Breast epithelium (tissue), 4 donors: ENCODE results near the gene PLAC1. TPM values are rescaled to one million over a fixed set of nuclear protein-coding genes. Genes with fewer than 3 reads are reported as not detected.
A peak's percentile ranks its signal among the peaks of the same experiment; 100 is the strongest.

Experiments used
- DNase-seq, 2 donors: peaks; one replicate each; pipeline ENCODE4 v3.0.0-alpha.2; 2019; ENCODE audit warnings: low spot score in 2 of 2
- H3K27ac ChIP-seq, 2 donors: fragments of 200-600 bp; sonication (generic) in 1 of 2; one replicate each; pipeline ENCODE4 v1.5.1; 2016 to 2019; ENCODE audit warnings: mild to moderate bottlenecking in 1 of 2
- H3K27me3 ChIP-seq, 2 donors: fragments of 200-600 bp; sonication (generic) in 1 of 2; one replicate each; pipeline versions ENCODE4 v1.5.1 to v1.6.0; 2017 to 2019; ENCODE audit warnings: control low read depth in 1 of 2, mild to moderate bottlenecking in 1 of 2
- H3K36me3 ChIP-seq: fragments of 200-600 bp; one replicate; pipeline ENCODE4 v1.5.1; 2019
- H3K4me1 ChIP-seq, 2 donors: fragments of 200-600 bp; sonication (generic); one replicate each; pipeline ENCODE4 v1.5.1; 2016 to 2019; ENCODE audit warnings: control low read depth in 1 of 2
- H3K4me3 ChIP-seq, 3 donors: fragments of 200-600 bp; sonication (generic); 1 replicate in 2 of 3; 2 replicates in 1 of 3; pipeline ENCODE4 v1.5.1; 2016 to 2019; ENCODE audit warnings: mild to moderate bottlenecking in 3 of 3, moderate library complexity in 2 of 3
- H3K9me3 ChIP-seq, 2 donors: fragments of 200-600 bp; sonication (generic) in 1 of 2; one replicate each; pipeline ENCODE4 v1.5.1; 2016 to 2019; ENCODE audit warnings: control low read depth in 1 of 2
- CTCF ChIP-seq, 3 donors: fragments of 450-650 bp; IDR thresholded peaks; one replicate each; pipeline ENCODE4 v1.5.1; 2016 to 2017; ENCODE audit warnings: antibody characterized with exemption in 3 of 3, mild to moderate bottlenecking in 3 of 3, moderate library complexity in 3 of 3
- POLR2A ChIP-seq: fragments of 450-650 bp; IDR thresholded peaks from one replicate; pipeline ENCODE4 v1.6.1; 2016; ENCODE audit warnings: antibody characterized with exemption, mild to moderate bottlenecking, moderate library complexity
- POLR2AphosphoS5 ChIP-seq, 3 donors: sonication (generic); formaldehyde crosslinking; IDR thresholded peaks; one replicate each; pipeline ENCODE4 v1.6.1; 2017; ENCODE audit warnings: antibody characterized with exemption in 3 of 3
- intact Hi-C: fragments of 100-400 bp; cut with DNase I; formaldehyde crosslinking; loops from one replicate; pipeline ENCODE4 v1.15.1; 2023; ENCODE audit warnings: low total_unique reads
- total RNA-seq, 3 donors: library from RNA; depleted of rRNA; stranded (reverse); fragments of >200 nt; gene quantifications; one replicate each; pipeline ENCODE4 v1.1.0, GENCODE V29; 2016

Gene PLAC1
- total RNA-seq, 3 donors from 2014 or later = not detected

DNA sequence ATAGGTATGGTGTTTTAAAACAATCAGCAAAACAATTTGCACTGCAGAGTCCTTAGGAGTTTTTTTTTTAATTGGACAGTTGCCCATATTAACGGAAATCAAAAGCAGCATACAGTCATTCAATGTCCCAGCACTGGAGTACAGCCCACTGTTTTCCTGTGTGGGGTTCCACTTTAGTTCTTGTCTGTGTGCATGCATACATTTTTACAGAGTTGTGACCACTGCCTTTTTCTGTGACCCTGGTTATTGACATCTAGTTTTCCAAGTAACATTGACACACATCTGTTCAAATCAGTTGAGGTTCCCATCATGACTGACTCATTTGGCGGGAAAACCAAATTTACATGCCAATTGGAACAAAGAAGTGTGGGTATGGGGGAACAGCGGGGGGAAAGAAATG lies 115.0 kb downstream of the PLAC1 start:
- no peaks in the 10 kb centered on the region for H3K9me3 ChIP-seq
- no peak overlapping the region for H3K4me3 ChIP-seq
- DNase-seq = no peak
- no peak for TF ChIP-seq POLR2AphosphoS5 (IDR thresholded peaks at IDR 0.05)
- no peak for TF ChIP-seq POLR2A
- TF ChIP-seq CTCF (IDR thresholded peaks at IDR 0.05) = no peak
- no peaks in the 10 kb centered on the region for H3K36me3 ChIP-seq
- H3K27me3 ChIP-seq = peaks cover 2 to 58% of the 10 kb centered on the region in 2 donors
- H3K27ac ChIP-seq = no peak overlapping the region
- intact Hi-C loops = no loop called here
- no peaks in the 10 kb centered on the region for H3K4me1 ChIP-seq

DNA sequence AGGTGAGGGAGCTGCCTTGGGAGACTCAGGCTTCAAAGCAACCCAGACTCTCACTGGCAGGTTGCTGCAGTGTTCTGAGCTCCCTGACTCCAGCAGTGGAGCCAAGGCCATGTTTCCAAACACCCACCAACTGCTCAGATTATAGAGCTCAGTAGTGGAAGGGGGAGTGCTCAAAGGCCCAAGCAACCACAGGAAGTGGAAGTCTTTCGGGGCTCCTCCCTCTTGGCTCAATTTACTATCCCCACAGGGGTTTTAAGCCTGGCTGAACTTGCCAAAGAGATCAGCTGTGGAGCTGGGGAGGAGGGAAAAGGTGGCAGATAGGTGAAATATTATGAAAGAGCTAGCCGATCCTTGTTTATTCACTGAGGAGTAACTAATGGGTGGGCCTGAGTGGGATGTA lies 115.8 kb downstream of the PLAC1 start:
- Histone ChIP-seq H3K27ac (no peak overlapping the region), H3K9me3 (no peaks in the 10 kb centered on the region), H3K4me3 (no peak overlapping the region), H3K4me1 (no peaks in the 10 kb centered on the region), H3K27me3 (peaks cover 2 to 50% of the 10 kb centered on the region in 2 donors), H3K36me3 (no peaks in the 10 kb centered on the region)
- no peak for DNase-seq
- intact Hi-C loops = no loop called here
- TF ChIP-seq CTCF (IDR thresholded peaks at IDR 0.05) (no peak), POLR2AphosphoS5 (IDR thresholded peaks at IDR 0.05) (no peak), POLR2A (no peak)

DNA sequence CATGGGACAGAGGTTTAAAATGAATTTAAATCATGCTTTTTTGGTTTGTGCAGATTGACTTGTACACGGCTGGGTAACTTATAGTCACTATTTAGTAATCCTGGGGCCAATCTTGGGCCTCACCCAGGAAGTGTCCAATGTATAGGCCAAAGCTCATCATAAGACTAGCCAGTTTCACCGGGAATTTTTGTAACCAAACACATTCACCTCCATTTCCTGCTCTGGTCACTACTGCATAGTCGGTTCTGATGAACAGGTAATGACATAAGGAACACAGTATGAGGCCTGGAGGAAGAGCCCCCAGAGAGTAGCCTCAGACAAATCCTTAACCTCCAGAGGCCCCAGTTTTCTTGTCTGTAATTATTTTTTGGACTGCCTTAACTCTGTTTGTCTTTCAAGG lies 116.4 kb downstream of the PLAC1 start:
- H3K4me1 ChIP-seq = no peaks in the 10 kb centered on the region
- no peak overlapping the region for H3K4me3 ChIP-seq
- H3K36me3 ChIP-seq = no peaks in the 10 kb centered on the region
- H3K27me3 ChIP-seq = peaks cover 2 to 44% of the 10 kb centered on the region in 2 donors
- H3K9me3 ChIP-seq = no peaks in the 10 kb centered on the region
- DNase-seq = no peak
- no peak overlapping the region for H3K27ac ChIP-seq
- TF ChIP-seq CTCF (IDR thresholded peaks at IDR 0.05) = no peak
- no peak for TF ChIP-seq POLR2AphosphoS5 (IDR thresholded peaks at IDR 0.05)
- TF ChIP-seq POLR2A = no peak
- intact Hi-C loops = no loop called here

DNA sequence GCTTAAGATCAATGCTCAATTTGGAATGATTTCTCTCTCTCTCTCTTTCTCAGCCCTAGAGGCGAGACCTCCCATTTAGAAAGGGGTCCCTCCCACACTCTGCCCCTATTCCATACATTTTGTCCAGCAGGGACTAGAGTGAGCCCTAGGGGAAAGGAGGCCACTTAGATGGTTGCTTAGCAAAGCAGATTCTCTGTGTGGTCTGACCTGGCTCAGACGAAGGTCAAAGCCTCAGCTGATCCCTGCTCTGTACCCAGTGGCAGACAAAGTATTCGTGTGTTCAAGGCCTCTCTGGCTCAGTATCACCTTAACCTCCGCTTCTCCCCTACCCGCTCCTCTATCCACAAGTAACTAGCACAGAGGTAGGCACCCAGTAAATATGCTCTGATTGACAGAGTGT lies 120.0 kb downstream of the PLAC1 start:
- DNase-seq = no peak
- Histone ChIP-seq H3K4me3 (no peak overlapping the region), H3K9me3 (no peaks in the 10 kb centered on the region), H3K4me1 (no peaks in the 10 kb centered on the region), H3K27ac (peak overlapping the region in 1 of 2 donors; percentile 38), H3K36me3 (no peaks in the 10 kb centered on the region), H3K27me3 (peaks cover 0 to 16% of the 10 kb centered on the region in 2 donors)
- intact Hi-C loops = no loop called here
- TF ChIP-seq POLR2AphosphoS5 (IDR thresholded peaks at IDR 0.05) = no peak
- TF ChIP-seq CTCF (IDR thresholded peaks at IDR 0.05) = no peak
- TF ChIP-seq POLR2A = no peak

- peak overlapping the region in 1 of 2 donors; percentile 22 for H3K27ac ChIP-seq
- no peak for DNase-seq
- H3K36me3 ChIP-seq = no peaks in the 10 kb centered on the region
- no peaks in the 10 kb centered on the region for H3K9me3 ChIP-seq
- peaks cover 0 to 6% of the 10 kb centered on the region in 2 donors for H3K27me3 ChIP-seq
- intact Hi-C loops = no loop called here
- H3K4me1 ChIP-seq = no peaks in the 10 kb centered on the region
- no peak for TF ChIP-seq CTCF (IDR thresholded peaks at IDR 0.05)
- TF ChIP-seq POLR2A = no peak
- TF ChIP-seq POLR2AphosphoS5 (IDR thresholded peaks at IDR 0.05) = no peak
- H3K4me3 ChIP-seq = no peak overlapping the region
Observed at GRCh38 chrX:134537179-134537955, 120.9 kb downstream of the PLAC1 start.
